Sigmoid colon (tissue), 7 donors: Measurements from ENCODE around the gene ADD3. TPM values are rescaled to one million over a fixed set of nuclear protein-coding genes. Genes with fewer than 3 reads are reported as not detected.
A peak's percentile ranks its signal among the peaks of the same experiment; 100 is the strongest.

Experiments used
- DNase-seq: peaks from one replicate; pipeline ENCODE4 v3.0.0-alpha.2; 2019
- H3K27ac ChIP-seq, 4 donors: fragments of 200-600 bp; sonication (generic); one replicate each; pipeline ENCODE4 v1.5.1; 2016 to 2019; ENCODE audit warnings: mild to moderate bottlenecking in 1 of 4
- H3K27me3 ChIP-seq, 3 donors: fragments of 200-600 bp; sonication (generic); one replicate each; pipeline ENCODE4 v1.5.1; 2019; ENCODE audit warnings: mild to moderate bottlenecking in 1 of 3
- H3K36me3 ChIP-seq, 4 donors: fragments of 200-600 bp; sonication (generic); one replicate each; pipeline ENCODE4 v1.5.1; 2016 to 2019
- H3K4me1 ChIP-seq, 4 donors: fragments of 200-600 bp; sonication (generic); one replicate each; pipeline ENCODE4 v1.5.1; 2017 to 2019
- H3K4me3 ChIP-seq, 4 donors: fragments of 200-600 bp; sonication (generic); one replicate each; pipeline ENCODE4 v1.5.1; 2017 to 2019; ENCODE audit warnings: mild to moderate bottlenecking in 2 of 4, moderate library complexity in 1 of 4
- H3K9me3 ChIP-seq, 4 donors: fragments of 200-600 bp in 3 of 4; sonication (generic) in 3 of 4; one replicate each; pipeline versions ENCODE4 v1.5.1 to v1.6.1; 2013 to 2019
- CTCF ChIP-seq, 4 experiments: fragments of 450-650 bp in 3 of 4; fragments of 200-600 bp in 1 of 4; IDR thresholded peaks; one replicate each; pipeline ENCODE4 v1.5.1; 2016 to 2019; ENCODE audit warnings: antibody characterized with exemption in 4 of 4, mild to moderate bottlenecking in 3 of 4, moderate library complexity in 2 of 4
- EP300 ChIP-seq, 4 donors: sonication (generic); formaldehyde crosslinking; IDR thresholded peaks; one replicate each; pipeline ENCODE4 v1.6.1; 2017; ENCODE audit warnings: antibody characterized with exemption in 4 of 4
- POLR2A ChIP-seq, 2 donors: fragments of 450-650 bp; IDR thresholded peaks; one replicate each; pipeline ENCODE4 v1.6.1; 2016; ENCODE audit warnings: antibody characterized with exemption in 2 of 2, mild to moderate bottlenecking in 2 of 2, moderate library complexity in 2 of 2
- POLR2AphosphoS5 ChIP-seq, 4 donors: sonication (generic); formaldehyde crosslinking; IDR thresholded peaks; one replicate each; pipeline ENCODE4 v1.6.1; 2017; ENCODE audit warnings: antibody characterized with exemption in 4 of 4
- WGBS, 2 donors: extraction: QIAGEN DNeasy Blood & Tissue Kit; methylation state at CpG; one replicate each; pipeline ENCODE4 v1.1.7; 2013; 5-methylcytosine and 5-hydroxymethylcytosine counted together
- intact Hi-C: fragments of 100-400 bp; cut with DNase I; formaldehyde crosslinking; loops from one replicate; pipeline ENCODE4 v1.15.1; 2023
- polyA plus RNA-seq, 3 donors: library from polyadenylated mRNA; stranded (reverse); fragments of 200-250 nt; gene quantifications; one replicate each; pipeline ENCODE4 v1.2.3, GENCODE V29; 2013
- total RNA-seq, 4 donors: library from RNA; depleted of rRNA; stranded (reverse); fragments of >200 nt; gene quantifications; one replicate each; pipeline ENCODE4 v1.1.0, GENCODE V29; 2016
- donor health status: healthy with polysubstance abuse.
- donor health status: Bipolar disorder and iron deficiency.
- donor health status: healthy.

ADD3 gene
- total and polyA plus RNA-seq, 7 donors: 29.6 to 145 (median 91.2) TPM

- 26 to 47% methylated on average over 4 of the region's 4 CpGs for WGBS, 2 donors
- H3K4me3 ChIP-seq: peak overlapping the region; percentile 5 to 98 (median 88)
- DNase-seq: no peak
- H3K27ac ChIP-seq: peak overlapping the region in 3 of 4 donors; percentile 2 to 91 (median 11)
- H3K27me3 ChIP-seq: no peaks in the 10 kb centered on the region
- no peak for TF ChIP-seq POLR2AphosphoS5 (IDR thresholded peaks at IDR 0.05)
- TF ChIP-seq POLR2A (IDR thresholded peaks at IDR 0.05): no peak
- no peak for TF ChIP-seq EP300 (IDR thresholded peaks at IDR 0.05)
- TF ChIP-seq CTCF (IDR thresholded peaks at IDR 0.05): no peak
- intact Hi-C loops: loop anchor here (5.0 to 10.0 kb wide), 3 partner anchors 125 to 262 kb away; partner anchors contain the start of gene MXI1
- peaks cover 0 to 51% (median 32%) of the 10 kb centered on the region in 4 donors for H3K4me1 ChIP-seq
- H3K36me3 ChIP-seq: no peaks in the 10 kb centered on the region
- H3K9me3 ChIP-seq: no peaks in the 10 kb centered on the region
Observed at GRCh38 chr10:110009736-110010475, 2.1 kb downstream of the ADD3 start.

GRCh38 chr10:110010486-110011378, 2.9 kb downstream of the ADD3 start:
- Histone ChIP-seq H3K27ac (peak overlapping the region in 2 of 4 donors; percentile 2 to 91), H3K4me3 (peak overlapping the region in 2 of 4 donors; percentile 2 to 93), H3K27me3 (no peaks in the 10 kb centered on the region), H3K4me1 (peaks cover 0 to 50% (median 32%) of the 10 kb centered on the region in 4 donors), H3K9me3 (no peaks in the 10 kb centered on the region), H3K36me3 (no peaks in the 10 kb centered on the region)
- 13 to 32% methylated on average over 2 of the region's 2 CpGs for WGBS, 2 donors
- intact Hi-C loops: loop anchor here (10.0 kb wide), 1 partner anchor 124 kb away; no protein-coding TSS in a partner anchor
- TF ChIP-seq POLR2AphosphoS5 (IDR thresholded peaks at IDR 0.05): no peak
- DNase-seq: no peak

- H3K27ac ChIP-seq: no peak overlapping the region
- TF ChIP-seq POLR2A (IDR thresholded peaks at IDR 0.05) (no peak), EP300 (IDR thresholded peaks at IDR 0.05) (no peak), POLR2AphosphoS5 (IDR thresholded peaks at IDR 0.05) (no peak), CTCF (IDR thresholded peaks at IDR 0.05) (no peak)
- no peak for DNase-seq
- H3K36me3 ChIP-seq: no peaks in the 10 kb centered on the region
- no peak overlapping the region for H3K4me3 ChIP-seq
- intact Hi-C loops: loop anchor here (10.0 kb wide), 1 partner anchor 123 kb away; no protein-coding TSS in a partner anchor
- WGBS, 2 donors: 18 to 56% methylated on average over 3 of the region's 3 CpGs
- peaks cover 0 to 50% (median 30%) of the 10 kb centered on the region in 4 donors for H3K4me1 ChIP-seq
- no peaks in the 10 kb centered on the region for H3K27me3 ChIP-seq
- H3K9me3 ChIP-seq: no peaks in the 10 kb centered on the region
Observed at GRCh38 chr10:110011681-110012080, 3.9 kb downstream of the ADD3 start.

- TF ChIP-seq POLR2AphosphoS5 (IDR thresholded peaks at IDR 0.05): no peak
- no peak for TF ChIP-seq EP300 (IDR thresholded peaks at IDR 0.05)
- no peak for TF ChIP-seq POLR2A (IDR thresholded peaks at IDR 0.05)
- no peak for TF ChIP-seq CTCF (IDR thresholded peaks at IDR 0.05)
- Histone ChIP-seq H3K4me1 (peaks cover 0 to 56% (median 30%) of the 10 kb centered on the region in 4 donors), H3K27ac (no peak overlapping the region), H3K27me3 (no peaks in the 10 kb centered on the region), H3K36me3 (no peaks in the 10 kb centered on the region), H3K9me3 (no peaks in the 10 kb centered on the region), H3K4me3 (no peak overlapping the region)
- DNase-seq: no peak
- intact Hi-C loops: loop anchor here (10.0 kb wide), 1 partner anchor 121 kb away; no protein-coding TSS in a partner anchor
- WGBS, 2 donors: 47 to 61% methylated on average over 4 of the region's 4 CpGs
Observed at GRCh38 chr10:110013630-110014293, 6.0 kb downstream of the ADD3 start.
